ENCODE data around the gene MYB. TPM values are rescaled to one million over a fixed set of nuclear protein-coding genes. Genes with fewer than 3 reads are reported as not detected.
"Not testable (repeated sequence)": the region's sequence is repeated elsewhere in the genome, so short reads cannot be mapped to it uniquely, and the experiment has no call there.

The MYB gene
- total RNA-seq, 1 donor from 2014 or later, result 0.52 TPM

GRCh38 chr6:135162678-135163439 is 18.2 kb upstream of the MYB start:
- no peak overlapping the region for H3K27ac ChIP-seq (ENCODE audit: low read depth, low read length)
- H3K27me3 ChIP-seq (ENCODE audit: control insufficient read depth in 3 of 3, insufficient read depth in 3 of 3, low read length in 3 of 3), result no peaks in the 10 kb centered on the region
- no peak overlapping the region for H3K9ac ChIP-seq (ENCODE audit: low read depth in 1 of 3, low read length in 3 of 3)
- H3K9me3 ChIP-seq (ENCODE audit: control insufficient read depth in 3 of 3, low read length in 3 of 3), result no peaks in the 10 kb centered on the region
- no peaks in the 10 kb centered on the region for H3K4me1 ChIP-seq (ENCODE audit: control insufficient read depth in 3 of 3, insufficient read depth in 3 of 3, low read length in 3 of 3)
- no peaks in the 10 kb centered on the region for H3K36me3 ChIP-seq (ENCODE audit: control insufficient read depth in 3 of 3, insufficient read depth in 3 of 3, low read length in 3 of 3)
- H3K4me3 ChIP-seq (ENCODE audit: low read length in 3 of 3), result no peak overlapping the region

- H3K9ac ChIP-seq (ENCODE audit: low read depth in 1 of 3, low read length in 3 of 3), result no peak overlapping the region
Observed at GRCh38 chr6:135163440-135163738, 17.7 kb upstream of the MYB start.

DNA sequence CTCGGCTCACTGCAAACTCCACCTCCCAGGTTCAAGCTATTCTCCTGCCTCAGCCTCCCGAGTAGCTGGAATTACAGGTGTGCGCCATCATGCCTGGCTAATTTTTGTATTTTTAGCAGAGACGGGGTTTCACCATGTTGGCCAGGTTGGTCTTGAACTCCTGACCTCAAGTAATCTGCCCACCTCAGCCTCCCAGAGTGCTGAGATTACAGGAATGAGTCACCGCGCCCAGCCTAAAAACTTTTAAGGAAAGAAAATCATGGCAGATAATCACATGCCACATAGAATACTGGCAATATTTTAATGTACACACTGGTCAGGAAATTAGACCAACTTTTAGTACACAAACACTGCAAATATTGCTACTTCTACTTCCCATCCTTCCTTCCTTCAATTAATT is 16.7 kb upstream of the MYB start:
- H3K27me3 ChIP-seq (ENCODE audit: control insufficient read depth in 3 of 3, insufficient read depth in 3 of 3, low read length in 3 of 3); H3K36me3 ChIP-seq (ENCODE audit: control insufficient read depth in 3 of 3, insufficient read depth in 3 of 3, low read length in 3 of 3); H3K4me3 ChIP-seq (ENCODE audit: low read length in 3 of 3); H3K4me1 ChIP-seq (ENCODE audit: control insufficient read depth in 3 of 3, insufficient read depth in 3 of 3, low read length in 3 of 3); H3K9ac ChIP-seq (ENCODE audit: low read depth in 1 of 3, low read length in 3 of 3); H3K9me3 ChIP-seq (ENCODE audit: control insufficient read depth in 3 of 3, low read length in 3 of 3); H3K27ac ChIP-seq (ENCODE audit: low read depth, low read length): not testable (repeated sequence)

More at GRCh38 chr6:135163440-135163738, 17.7 kb upstream of the MYB start:
- no peaks in the 10 kb centered on the region for H3K36me3 ChIP-seq (ENCODE audit: control insufficient read depth in 3 of 3, insufficient read depth in 3 of 3, low read length in 3 of 3)
- no peaks in the 10 kb centered on the region for H3K4me1 ChIP-seq (ENCODE audit: control insufficient read depth in 3 of 3, insufficient read depth in 3 of 3, low read length in 3 of 3)
- H3K27ac ChIP-seq (ENCODE audit: low read depth, low read length), result no peak overlapping the region
- no peaks in the 10 kb centered on the region for H3K27me3 ChIP-seq (ENCODE audit: control insufficient read depth in 3 of 3, insufficient read depth in 3 of 3, low read length in 3 of 3)
- H3K4me3 ChIP-seq (ENCODE audit: low read length in 3 of 3), result no peak overlapping the region
- H3K9me3 ChIP-seq (ENCODE audit: control insufficient read depth in 3 of 3, low read length in 3 of 3), result no peaks in the 10 kb centered on the region

- Histone ChIP-seq H3K27ac (ENCODE audit: low read depth, low read length) (no peak overlapping the region), H3K36me3 (ENCODE audit: control insufficient read depth in 3 of 3, insufficient read depth in 3 of 3, low read length in 3 of 3) (no peaks in the 10 kb centered on the region), H3K9ac (ENCODE audit: low read depth in 1 of 3, low read length in 3 of 3) (no peak overlapping the region), H3K4me3 (ENCODE audit: low read length in 3 of 3) (no peak overlapping the region), H3K9me3 (ENCODE audit: control insufficient read depth in 3 of 3, low read length in 3 of 3) (no peaks in the 10 kb centered on the region), H3K27me3 (ENCODE audit: control insufficient read depth in 3 of 3, insufficient read depth in 3 of 3, low read length in 3 of 3) (no peaks in the 10 kb centered on the region), H3K4me1 (ENCODE audit: control insufficient read depth in 3 of 3, insufficient read depth in 3 of 3, low read length in 3 of 3) (no peaks in the 10 kb centered on the region)
Observed at GRCh38 chr6:135165031-135165430, 16.1 kb upstream of the MYB start.

GRCh38 chr6:135166515-135166914 is 14.6 kb upstream of the MYB start:
- H3K27ac ChIP-seq (ENCODE audit: low read depth, low read length), result no peak overlapping the region
- H3K9me3 ChIP-seq (ENCODE audit: control insufficient read depth in 3 of 3, low read length in 3 of 3), result no peaks in the 10 kb centered on the region
- no peaks in the 10 kb centered on the region for H3K36me3 ChIP-seq (ENCODE audit: control insufficient read depth in 3 of 3, insufficient read depth in 3 of 3, low read length in 3 of 3)
- H3K4me3 ChIP-seq (ENCODE audit: low read length in 3 of 3), result no peak overlapping the region
- H3K4me1 ChIP-seq (ENCODE audit: control insufficient read depth in 3 of 3, insufficient read depth in 3 of 3, low read length in 3 of 3), result no peaks in the 10 kb centered on the region
- H3K27me3 ChIP-seq (ENCODE audit: control insufficient read depth in 3 of 3, insufficient read depth in 3 of 3, low read length in 3 of 3), result no peaks in the 10 kb centered on the region
- no peak overlapping the region for H3K9ac ChIP-seq (ENCODE audit: low read depth in 1 of 3, low read length in 3 of 3)

GRCh38 chr6:135167617-135168016 is 13.5 kb upstream of the MYB start:
- Histone ChIP-seq H3K9ac (ENCODE audit: low read depth in 1 of 3, low read length in 3 of 3) (no peak overlapping the region), H3K4me3 (ENCODE audit: low read length in 3 of 3) (no peak overlapping the region), H3K27me3 (ENCODE audit: control insufficient read depth in 3 of 3, insufficient read depth in 3 of 3, low read length in 3 of 3) (no peaks in the 10 kb centered on the region), H3K36me3 (ENCODE audit: control insufficient read depth in 3 of 3, insufficient read depth in 3 of 3, low read length in 3 of 3) (no peaks in the 10 kb centered on the region), H3K4me1 (ENCODE audit: control insufficient read depth in 3 of 3, insufficient read depth in 3 of 3, low read length in 3 of 3) (no peaks in the 10 kb centered on the region), H3K27ac (ENCODE audit: low read depth, low read length) (no peak overlapping the region), H3K9me3 (ENCODE audit: control insufficient read depth in 3 of 3, low read length in 3 of 3) (no peaks in the 10 kb centered on the region)

- H3K4me3 ChIP-seq (ENCODE audit: low read length in 3 of 3), result no peak overlapping the region
- no peaks in the 10 kb centered on the region for H3K4me1 ChIP-seq (ENCODE audit: control insufficient read depth in 3 of 3, insufficient read depth in 3 of 3, low read length in 3 of 3)
- no peak overlapping the region for H3K9ac ChIP-seq (ENCODE audit: low read depth in 1 of 3, low read length in 3 of 3)
- H3K9me3 ChIP-seq (ENCODE audit: control insufficient read depth in 3 of 3, low read length in 3 of 3), result no peaks in the 10 kb centered on the region
- H3K36me3 ChIP-seq (ENCODE audit: control insufficient read depth in 3 of 3, insufficient read depth in 3 of 3, low read length in 3 of 3), result no peaks in the 10 kb centered on the region
- H3K27me3 ChIP-seq (ENCODE audit: control insufficient read depth in 3 of 3, insufficient read depth in 3 of 3, low read length in 3 of 3), result no peaks in the 10 kb centered on the region
- H3K27ac ChIP-seq (ENCODE audit: low read depth, low read length), result no peak overlapping the region
Observed at GRCh38 chr6:135168766-135169165, 12.3 kb upstream of the MYB start.

DNA sequence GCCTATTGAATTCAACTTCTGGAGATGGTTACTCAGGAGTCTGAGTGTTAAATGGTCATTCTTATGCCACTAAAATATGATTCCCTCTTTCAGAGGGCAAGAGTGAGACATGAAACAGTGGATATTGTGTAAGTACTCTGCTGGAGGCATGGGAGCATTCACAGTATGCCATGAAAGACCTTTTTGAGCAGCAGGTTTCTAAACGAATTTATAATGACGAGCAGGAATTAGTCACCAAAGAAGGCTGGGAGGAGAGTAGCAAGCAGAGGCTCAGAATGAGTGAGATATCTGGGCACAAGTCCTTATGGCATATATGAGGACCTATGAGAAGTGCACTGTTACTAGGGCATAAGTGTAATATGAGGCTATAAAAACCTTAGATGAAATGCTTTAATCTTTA is 10.9 kb upstream of the MYB start:
- no peaks in the 10 kb centered on the region for H3K9me3 ChIP-seq (ENCODE audit: control insufficient read depth in 3 of 3, low read length in 3 of 3)
- H3K27ac ChIP-seq (ENCODE audit: low read depth, low read length), result no peak overlapping the region
- H3K36me3 ChIP-seq (ENCODE audit: control insufficient read depth in 3 of 3, insufficient read depth in 3 of 3, low read length in 3 of 3), result no peaks in the 10 kb centered on the region
- H3K4me3 ChIP-seq (ENCODE audit: low read length in 3 of 3), result no peak overlapping the region
- no peaks in the 10 kb centered on the region for H3K4me1 ChIP-seq (ENCODE audit: control insufficient read depth in 3 of 3, insufficient read depth in 3 of 3, low read length in 3 of 3)
- H3K9ac ChIP-seq (ENCODE audit: low read depth in 1 of 3, low read length in 3 of 3), result no peak overlapping the region
- no peaks in the 10 kb centered on the region for H3K27me3 ChIP-seq (ENCODE audit: control insufficient read depth in 3 of 3, insufficient read depth in 3 of 3, low read length in 3 of 3)

- Histone ChIP-seq H3K27me3 (ENCODE audit: control insufficient read depth in 3 of 3, insufficient read depth in 3 of 3, low read length in 3 of 3) (no peaks in the 10 kb centered on the region), H3K4me3 (ENCODE audit: low read length in 3 of 3) (no peak overlapping the region), H3K9me3 (ENCODE audit: control insufficient read depth in 3 of 3, low read length in 3 of 3) (no peaks in the 10 kb centered on the region), H3K4me1 (ENCODE audit: control insufficient read depth in 3 of 3, insufficient read depth in 3 of 3, low read length in 3 of 3) (no peaks in the 10 kb centered on the region), H3K36me3 (ENCODE audit: control insufficient read depth in 3 of 3, insufficient read depth in 3 of 3, low read length in 3 of 3) (no peaks in the 10 kb centered on the region), H3K27ac (ENCODE audit: low read depth, low read length) (no peak overlapping the region), H3K9ac (ENCODE audit: low read depth in 1 of 3, low read length in 3 of 3) (no peak overlapping the region)
Observed at GRCh38 chr6:135170849-135171248, 10.3 kb upstream of the MYB start.

DNA sequence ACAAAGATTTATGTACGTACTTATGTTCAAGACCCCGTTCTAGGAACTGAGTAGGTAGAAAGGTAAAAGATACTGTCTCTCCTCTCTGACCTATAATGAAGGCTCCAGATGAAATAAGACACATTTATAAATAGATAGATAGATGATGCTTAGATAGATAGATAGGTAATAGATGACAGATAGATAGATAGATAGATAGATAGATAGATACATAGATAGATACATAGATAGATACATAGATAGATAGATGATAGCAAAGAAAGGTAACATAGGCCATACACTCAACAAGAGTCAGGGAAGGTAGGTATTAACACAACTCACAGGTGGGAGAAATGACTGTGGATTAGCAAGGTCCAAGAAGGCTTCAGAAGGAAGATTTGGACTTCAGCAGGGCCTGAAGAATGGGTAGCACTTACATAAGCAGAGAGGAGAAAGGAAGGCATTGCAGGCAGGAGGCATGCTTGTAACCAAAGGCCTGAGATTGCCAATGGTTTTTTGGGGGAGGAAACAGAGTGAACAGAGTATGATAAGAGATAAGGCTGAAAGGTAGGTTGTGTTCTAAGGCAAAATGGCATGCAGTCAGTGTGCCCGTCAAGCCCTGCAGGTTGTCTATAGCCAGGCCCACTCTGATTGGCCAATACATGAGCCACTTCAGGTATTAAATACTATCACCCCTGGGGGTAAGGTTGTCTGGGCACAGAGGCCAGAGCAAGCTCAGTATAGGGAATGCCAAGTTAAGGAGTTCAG is 7.7 kb upstream of the MYB start:
- H3K4me1 ChIP-seq (ENCODE audit: control insufficient read depth in 3 of 3, insufficient read depth in 3 of 3, low read length in 3 of 3), result no peaks in the 10 kb centered on the region
- no peak overlapping the region for H3K27ac ChIP-seq (ENCODE audit: low read depth, low read length)
- H3K27me3 ChIP-seq (ENCODE audit: control insufficient read depth in 3 of 3, insufficient read depth in 3 of 3, low read length in 3 of 3), result no peaks in the 10 kb centered on the region
- H3K9me3 ChIP-seq (ENCODE audit: control insufficient read depth in 3 of 3, low read length in 3 of 3), result no peaks in the 10 kb centered on the region
- H3K9ac ChIP-seq (ENCODE audit: low read depth in 1 of 3, low read length in 3 of 3), result no peak overlapping the region
- H3K4me3 ChIP-seq (ENCODE audit: low read length in 3 of 3), result no peak overlapping the region
- H3K36me3 ChIP-seq (ENCODE audit: control insufficient read depth in 3 of 3, insufficient read depth in 3 of 3, low read length in 3 of 3), result no peaks in the 10 kb centered on the region

Data from skeletal muscle tissue (tissue), 4 donors.